H9 (cell line): ENCODE measurements around the gene KCNIP4. TPM values are rescaled to one million over a fixed set of nuclear protein-coding genes. Genes with fewer than 3 reads are reported as not detected.

ENCODE experiments used
- DNase-seq: peaks from one replicate; pipeline ENCODE4 v3.0.0-alpha.2; 2017
- H2AFZ ChIP-seq: one replicate; pipeline ENCODE4 v1.6.1; 2013; ENCODE audit warnings: mild to moderate bottlenecking, low read length, control low read depth, moderate library complexity
- H2AK5ac ChIP-seq: 2 replicates; pipeline ENCODE4 v1.6.1; 2013; ENCODE audit warnings: low read length, control low read depth, mixed read lengths; ENCODE audit not compliant: insufficient read length
- H2BK120ac ChIP-seq: one replicate; pipeline ENCODE4 v1.6.1; 2013; ENCODE audit warnings: low read depth, mild to moderate bottlenecking, low read length, control low read depth, inconsistent platforms; ENCODE audit not compliant: poor library complexity, severe bottlenecking
- H2BK12ac ChIP-seq: 2 replicates; pipeline ENCODE4 v1.6.1; 2013; ENCODE audit warnings: low read length, control low read depth, mixed read lengths, low read depth; ENCODE audit not compliant: insufficient read length
- H2BK15ac ChIP-seq: 2 replicates; pipeline ENCODE4 v1.6.1; 2013; ENCODE audit warnings: low read depth, low read length, control low read depth
- H2BK20ac ChIP-seq: one replicate; pipeline ENCODE4 v1.6.1; 2013; ENCODE audit warnings: low read depth, mild to moderate bottlenecking, low read length, control low read depth, inconsistent platforms; ENCODE audit not compliant: poor library complexity, severe bottlenecking
- H2BK5ac ChIP-seq: 2 replicates; pipeline ENCODE4 v1.6.1; 2013; ENCODE audit warnings: low read length, control low read depth, mixed read lengths; ENCODE audit not compliant: insufficient read length
- H3K14ac ChIP-seq: 2 replicates; pipeline ENCODE4 v1.6.1; 2013; ENCODE audit warnings: low read length, control low read depth; ENCODE audit not compliant: insufficient read depth
- H3K18ac ChIP-seq: 2 replicates; pipeline ENCODE4 v1.6.1; 2013; ENCODE audit warnings: low read depth, mild to moderate bottlenecking, mixed read lengths, low read length, control low read depth; ENCODE audit not compliant: insufficient read length
- H3K23ac ChIP-seq: 2 replicates; pipeline ENCODE4 v1.6.1; 2013; ENCODE audit warnings: low read length, control low read depth, mixed read lengths, low read depth; ENCODE audit not compliant: insufficient read length
- H3K23me2 ChIP-seq: 2 replicates; pipeline ENCODE4 v1.6.1; 2013; ENCODE audit warnings: low read depth, mild to moderate bottlenecking, mixed read lengths, low read length, control low read depth; ENCODE audit not compliant: insufficient read length, poor library complexity, severe bottlenecking
- H3K27ac ChIP-seq: 2 replicates; pipeline ENCODE4 v1.5.1; 2013; ENCODE audit warnings: low read length, control low read depth, mixed read lengths, low read depth; ENCODE audit not compliant: insufficient read length
- H3K27me3 ChIP-seq: 2 replicates; pipeline ENCODE4 v1.6.1; 2013; ENCODE audit warnings: low read length, control low read depth, inconsistent platforms; ENCODE audit not compliant: insufficient read depth
- H3K4ac ChIP-seq: 2 replicates; pipeline ENCODE4 v1.6.1; 2013; ENCODE audit warnings: low read depth, mild to moderate bottlenecking, control low read depth, inconsistent platforms, low read length, moderate library complexity
- H3K4me1 ChIP-seq: 2 replicates; pipeline ENCODE4 v1.6.1; 2013; ENCODE audit warnings: low read length, control low read depth, inconsistent platforms; ENCODE audit not compliant: insufficient read depth
- H3K4me2 ChIP-seq: 2 replicates; pipeline ENCODE4 v1.6.1; 2013; ENCODE audit warnings: low read length, control low read depth, mixed read lengths; ENCODE audit not compliant: insufficient read length, insufficient read depth
- H3K56ac ChIP-seq: 2 replicates; pipeline ENCODE4 v1.6.1; 2013; ENCODE audit warnings: low read depth, mild to moderate bottlenecking, mixed read lengths, low read length, control low read depth; ENCODE audit not compliant: insufficient read length
- H3K79me1 ChIP-seq: 2 replicates; pipeline ENCODE4 v1.6.1; 2013; ENCODE audit warnings: low read depth, mild to moderate bottlenecking, moderate library complexity, low read length, control low read depth, inconsistent platforms; ENCODE audit not compliant: insufficient read depth, poor library complexity, severe bottlenecking
- H3K79me2 ChIP-seq: 2 replicates; pipeline ENCODE4 v1.6.1; 2013; ENCODE audit warnings: low read length, control low read depth, inconsistent platforms; ENCODE audit not compliant: insufficient read depth
- H3K9ac ChIP-seq: 2 replicates; pipeline ENCODE4 v1.6.1; 2013; ENCODE audit warnings: low read length, control low read depth, mixed read lengths; ENCODE audit not compliant: insufficient read length; ENCODE audit errors: extremely low read depth
- H3K9me3 ChIP-seq: one replicate; pipeline ENCODE4 v1.6.1; 2013; ENCODE audit warnings: low read depth, low read length, inconsistent platforms; ENCODE audit not compliant: control insufficient read depth
- H3T11ph ChIP-seq: one replicate; pipeline ENCODE4 v1.6.1; 2013; ENCODE audit warnings: mild to moderate bottlenecking, low read length, control low read depth, inconsistent platforms
- H4K20me1 ChIP-seq: one replicate; pipeline ENCODE4 v1.6.1; 2013; ENCODE audit not compliant: control insufficient read depth, insufficient read length, insufficient read depth
- H4K5ac ChIP-seq: 2 replicates; pipeline ENCODE4 v1.6.1; 2013; ENCODE audit warnings: low read depth, mild to moderate bottlenecking, mixed read lengths, low read length, control low read depth; ENCODE audit not compliant: insufficient read length
- H4K8ac ChIP-seq: replicated peaks from 2 replicates; pipeline ENCODE4 v1.6.1; 2013; ENCODE audit warnings: low read length, control low read depth, mixed read lengths, low read depth; ENCODE audit not compliant: insufficient read length
- H4K91ac ChIP-seq: 2 replicates; pipeline ENCODE4 v1.6.1; 2013; ENCODE audit warnings: low read depth, mild to moderate bottlenecking, moderate library complexity, mixed read lengths, low read length, control low read depth; ENCODE audit not compliant: insufficient read length
- H3K27ac Mint-ChIP-seq, 3 experiments: 2 replicates in 2 of 3; 3 replicates in 1 of 3; pipeline ENCODE4 v1.8.0; 2020 to 2021; ENCODE audit warnings: mixed read lengths in 3 of 3, mild to moderate bottlenecking in 1 of 3, moderate library complexity in 1 of 3
- H3K27me3 Mint-ChIP-seq: 2 replicates; pipeline ENCODE4 v1.8.0; 2021; ENCODE audit warnings: low read depth, mild to moderate bottlenecking, moderate library complexity, mixed read lengths
- H3K36me3 Mint-ChIP-seq, 3 experiments: 2 replicates in 2 of 3; 3 replicates in 1 of 3; pipeline ENCODE4 v1.8.0; 2020 to 2021; ENCODE audit warnings: low read depth in 3 of 3, mixed read lengths in 3 of 3; ENCODE audit not compliant: insufficient read depth in 1 of 3
- H3K4me1 Mint-ChIP-seq, 2 experiments: 2 replicates each; pipeline ENCODE4 v1.8.0; 2020; ENCODE audit warnings: mixed read lengths in 2 of 2
- H3K4me3 Mint-ChIP-seq, 2 experiments: 2 replicates in 1 of 2; 3 replicates in 1 of 2; pipeline ENCODE4 v1.8.0; 2020 to 2021; ENCODE audit warnings: mild to moderate bottlenecking in 2 of 2, mixed read lengths in 2 of 2, moderate library complexity in 1 of 2
- H3K9me3 Mint-ChIP-seq, 2 experiments: 2 replicates in 1 of 2; 3 replicates in 1 of 2; pipeline ENCODE4 v1.8.0; 2020; ENCODE audit warnings: mild to moderate bottlenecking in 2 of 2, mixed read lengths in 2 of 2, moderate library complexity in 1 of 2
- WGBS: extraction: QIAGEN DNeasy Blood & Tissue Kit; methylation state at CpG from one replicate; pipeline ENCODE4 v1.1.7; 2013; ENCODE audit warnings: missing lambda C conversion rate, low lambda C conversion rate, mixed read lengths; ENCODE audit not compliant: insufficient read length; ENCODE audit errors: extremely low coverage; 5-methylcytosine and 5-hydroxymethylcytosine counted together
- total RNA-seq: library from RNA; stranded (reverse); gene quantifications from 2 replicates; pipeline ENCODE4 v1.2.1, GENCODE V29; 2021
- TF ChIP-seq, protein P1 (sequence below): fragments of 200-600 bp; sonication (generic); conservative IDR thresholded peaks from 3 replicates; pipeline ENCODE4 v1.8.0; 2021; ENCODE audit warnings: antibody characterized with exemption, mild to moderate bottlenecking

The KCNIP4 gene
- total RNA-seq, 1 experiment from 2014 or later: not detected

DNA sequence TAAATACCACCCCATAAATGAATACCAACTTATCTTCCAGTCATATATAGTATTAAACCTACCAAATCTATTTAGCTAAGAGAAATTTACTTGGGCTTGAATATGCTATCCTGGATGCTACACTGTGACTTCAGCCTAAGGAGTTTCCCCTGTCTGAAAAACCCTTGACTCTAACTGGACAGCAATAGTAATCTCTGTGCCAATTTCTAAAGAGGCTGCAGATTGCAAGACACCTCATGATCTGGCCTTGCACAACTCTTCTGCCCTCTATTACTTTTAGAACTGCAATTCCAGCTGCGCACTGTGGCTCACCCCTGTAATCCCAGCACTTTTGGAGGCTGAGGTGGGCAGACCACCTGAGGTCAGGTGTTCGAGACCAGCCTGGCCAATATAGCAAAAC, 371.5 kb downstream of the KCNIP4 start:
- Histone ChIP-seq H3K79me2 (no peaks in the 10 kb centered on the region), H4K5ac (no peak overlapping the region), H4K20me1 (no peaks in the 10 kb centered on the region), H4K91ac (no peak overlapping the region), H2BK12ac (no peak overlapping the region), H3K23ac (no peak overlapping the region), H3K4me2 (no peak overlapping the region), H3K9me3 (no peaks in the 10 kb centered on the region), H3K4ac (no peak overlapping the region), H3K4me1 (no peaks in the 10 kb centered on the region), H3K9ac (no peak overlapping the region), H3K27me3 (no peaks in the 10 kb centered on the region), H2BK15ac (no peak overlapping the region), H3K14ac (no peak overlapping the region), H3K18ac (no peak overlapping the region), H3K79me1 (no peaks in the 10 kb centered on the region), H2BK5ac (no peak overlapping the region), H2BK120ac (no peak overlapping the region), H3K56ac (no peak overlapping the region), H2BK20ac (no peak overlapping the region), H3K27ac (no peak overlapping the region), H2AK5ac (no peak overlapping the region), H3K23me2 (no peaks in the 10 kb centered on the region), H3T11ph (no peak overlapping the region), H2AFZ (no peak overlapping the region), H4K8ac (no peak overlapping the region)
- no peaks in the 10 kb centered on the region for H3K27me3 Mint-ChIP-seq
- H3K27ac Mint-ChIP-seq: no peak overlapping the region
- TF ChIP-seq, protein P1, sequence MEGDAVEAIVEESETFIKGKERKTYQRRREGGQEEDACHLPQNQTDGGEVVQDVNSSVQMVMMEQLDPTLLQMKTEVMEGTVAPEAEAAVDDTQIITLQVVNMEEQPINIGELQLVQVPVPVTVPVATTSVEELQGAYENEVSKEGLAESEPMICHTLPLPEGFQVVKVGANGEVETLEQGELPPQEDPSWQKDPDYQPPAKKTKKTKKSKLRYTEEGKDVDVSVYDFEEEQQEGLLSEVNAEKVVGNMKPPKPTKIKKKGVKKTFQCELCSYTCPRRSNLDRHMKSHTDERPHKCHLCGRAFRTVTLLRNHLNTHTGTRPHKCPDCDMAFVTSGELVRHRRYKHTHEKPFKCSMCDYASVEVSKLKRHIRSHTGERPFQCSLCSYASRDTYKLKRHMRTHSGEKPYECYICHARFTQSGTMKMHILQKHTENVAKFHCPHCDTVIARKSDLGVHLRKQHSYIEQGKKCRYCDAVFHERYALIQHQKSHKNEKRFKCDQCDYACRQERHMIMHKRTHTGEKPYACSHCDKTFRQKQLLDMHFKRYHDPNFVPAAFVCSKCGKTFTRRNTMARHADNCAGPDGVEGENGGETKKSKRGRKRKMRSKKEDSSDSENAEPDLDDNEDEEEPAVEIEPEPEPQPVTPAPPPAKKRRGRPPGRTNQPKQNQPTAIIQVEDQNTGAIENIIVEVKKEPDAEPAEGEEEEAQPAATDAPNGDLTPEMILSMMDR: no peak
- no peaks in the 10 kb centered on the region for H3K36me3 Mint-ChIP-seq
- no peaks in the 10 kb centered on the region for H3K9me3 Mint-ChIP-seq
- H3K4me1 Mint-ChIP-seq: peaks cover 7 to 10% of the 10 kb centered on the region in 2 experiments; a peak in 3 of 4 replicates
- no peak for DNase-seq
- no CpG with 5 or more reads among the region's 2 CpGs for WGBS
- H3K4me3 Mint-ChIP-seq: no peak overlapping the region
